Dermis blood vessel endothelial cell (primary cell): ENCODE results near the gene KCNS3. TPM values are rescaled to one million over a fixed set of nuclear protein-coding genes. Genes with fewer than 3 reads are reported as not detected.

ENCODE experiments used
- DNase-seq: peaks from one replicate; pipeline ENCODE4 v3.0.0; 2010
- total RNA-seq: library from RNA; depleted of rRNA; stranded (reverse); fragments of >200 nt; gene quantifications from 2 replicates; pipeline ENCODE4 v1.2.3, GENCODE V29; 2014

KCNS3 gene
- total RNA-seq, 1 donor from 2014 or later = 1.5 TPM

- DNase-seq = peak; percentile 16
Observed at GRCh38 chr2:17879137-17879912, 858 bp downstream of the KCNS3 start.

- DNase-seq = no peak
Observed at GRCh38 chr2:17879913-17880274, 1.4 kb downstream of the KCNS3 start.

GRCh38 chr2:17892770-17893534 lies 14.5 kb downstream of the KCNS3 start:
- no peak for DNase-seq

- no peak for DNase-seq
Observed at GRCh38 chr2:17894005-17894404, 15.5 kb downstream of the KCNS3 start.

- no peak for DNase-seq
Observed at GRCh38 chr2:17894556-17894955, 16.1 kb downstream of the KCNS3 start.

- no peak for DNase-seq
Observed at GRCh38 chr2:17899871-17900270, 21.4 kb downstream of the KCNS3 start.

GRCh38 chr2:17901246-17901645 lies 22.8 kb downstream of the KCNS3 start:
- no peak for DNase-seq

GRCh38 chr2:17910980-17911379 lies 32.5 kb downstream of the KCNS3 start:
- DNase-seq = no peak

- DNase-seq = no peak
Observed at GRCh38 chr2:17911491-17912260, 33.2 kb downstream of the KCNS3 start.

GRCh38 chr2:17912266-17912691 lies 33.8 kb downstream of the KCNS3 start:
- no peak for DNase-seq

GRCh38 chr2:17915099-17915498 lies 36.6 kb downstream of the KCNS3 start:
- DNase-seq = no peak

- no peak for DNase-seq
Observed at GRCh38 chr2:17915811-17916518, 37.5 kb downstream of the KCNS3 start.

GRCh38 chr2:17916584-17916983 lies 38.1 kb downstream of the KCNS3 start:
- DNase-seq = no peak

GRCh38 chr2:17918789-17919188 lies 40.3 kb downstream of the KCNS3 start:
- no peak for DNase-seq

- no peak for DNase-seq
Observed at GRCh38 chr2:17930773-17931172, 52.3 kb downstream of the KCNS3 start.

- no peak for DNase-seq
Observed at GRCh38 chr2:17933256-17933655, 54.8 kb downstream of the KCNS3 start.

- no peak for DNase-seq
Observed at GRCh38 chr2:17934721-17935120, 56.3 kb downstream of the KCNS3 start.

GRCh38 chr2:17935242-17935885 lies 56.9 kb downstream of the KCNS3 start:
- DNase-seq = no peak

GRCh38 chr2:17936599-17936998 lies 58.1 kb downstream of the KCNS3 start:
- no peak for DNase-seq

- no peak for DNase-seq
Observed at GRCh38 chr2:17940091-17940630, 61.7 kb downstream of the KCNS3 start.

GRCh38 chr2:17943444-17943843 lies 65.0 kb downstream of the KCNS3 start:
- DNase-seq = no peak

- DNase-seq = no peak
Observed at GRCh38 chr2:17947113-17947512, 68.6 kb downstream of the KCNS3 start.
